Heart left ventricle (tissue), 16 donors: ENCODE results near the gene ZNF222. TPM values are rescaled to one million over a fixed set of nuclear protein-coding genes. Genes with fewer than 3 reads are reported as not detected.
A peak's percentile ranks its signal among the peaks of the same experiment; 100 is the strongest.

Experiments used
- ATAC-seq, 4 donors: fragments of 200-7000 bp; cut with Tn5 transposase; one replicate each; pipeline ENCODE4 v1.9.1; 2020 to 2022; ENCODE audit warnings: moderate library complexity in 4 of 4, mild to moderate bottlenecking in 3 of 4, moderate number of reproducible peaks in 1 of 4
- DNase-seq, 5 donors: peaks; one replicate each; pipeline ENCODE4 v3.0.0-alpha.2; 2020
- H3K27ac ChIP-seq, 12 donors: fragments of 200-600 bp; sonication (generic) in 4 of 12; one replicate each; pipeline versions ENCODE4 v1.5.0 to v1.8.0; 2016 to 2022; ENCODE audit warnings: mild to moderate bottlenecking in 2 of 12
- H3K27me3 ChIP-seq, 9 donors: fragments of 200-600 bp; sonication (generic) in 2 of 9; one replicate each; pipeline versions ENCODE4 v1.5.1 to v1.8.0; 2016 to 2022; ENCODE audit warnings: mild to moderate bottlenecking in 3 of 9
- H3K36me3 ChIP-seq, 9 donors: fragments of 200-600 bp; sonication (generic) in 2 of 9; one replicate each; pipeline versions ENCODE4 v1.5.0 to v1.8.0; 2018 to 2022; ENCODE audit warnings: mild to moderate bottlenecking in 2 of 9
- H3K4me1 ChIP-seq, 12 donors: fragments of 200-600 bp; sonication (generic) in 4 of 12; one replicate each; pipeline versions ENCODE4 v1.5.0 to v1.8.0; 2016 to 2022; ENCODE audit warnings: mild to moderate bottlenecking in 3 of 12
- H3K4me3 ChIP-seq, 12 donors: fragments of 200-600 bp; sonication (generic) in 4 of 12; one replicate each; pipeline versions ENCODE4 v1.5.0 to v1.8.0; 2017 to 2022; ENCODE audit warnings: mild to moderate bottlenecking in 9 of 12, moderate library complexity in 4 of 12
- H3K9me3 ChIP-seq, 12 donors: fragments of 200-600 bp; sonication (generic) in 4 of 12; one replicate each; pipeline versions ENCODE4 v1.5.0 to v1.8.0; 2016 to 2022; ENCODE audit warnings: mild to moderate bottlenecking in 1 of 12
- CTCF ChIP-seq, 12 donors: fragments of 200-600 bp; sonication (generic) in 4 of 12; IDR thresholded peaks; one replicate each; pipeline versions ENCODE4 v1.5.0 to v1.8.0; 2018 to 2022; ENCODE audit warnings: antibody characterized with exemption in 12 of 12, mild to moderate bottlenecking in 5 of 12
- POLR2A ChIP-seq, 2 donors: fragments of 450-650 bp; IDR thresholded peaks; one replicate each; pipeline ENCODE4 v1.6.1; 2017; ENCODE audit warnings: antibody characterized with exemption in 2 of 2, mild to moderate bottlenecking in 2 of 2, moderate library complexity in 2 of 2
- WGBS, 4 donors: extraction: QIAGEN DNeasy Blood & Tissue Kit in 2 of 4; methylation state at CpG; one replicate each; pipeline versions ENCODE4 v1.1.5 to v1.1.7; 2013 to 2018; 5-methylcytosine and 5-hydroxymethylcytosine counted together
- intact Hi-C, 10 donors: fragments of 100-400 bp; cut with DNase I; formaldehyde crosslinking; loops; one replicate each; pipeline versions ENCODE4 v1.11.1 to v1.14.2; 2022
- polyA plus RNA-seq, 2 donors: library from polyadenylated mRNA; stranded (reverse); fragments of 200-250 nt; gene quantifications; one replicate each; pipeline ENCODE4 v1.2.3, GENCODE V29; 2013
- total RNA-seq, 9 donors: library from RNA; depleted of rRNA in 2 of 9; stranded (reverse); fragments of >200 nt in 2 of 9; fragmentation: NEBNext Ultra II Directional in 3 of 9; extraction: Animal tissue kit (Norgen Biotek cat#: 25700) in 3 of 9; gene quantifications; one replicate each; pipeline versions ENCODE4 v1.1.0 to v1.2.4, GENCODE V29; 2016 to 2023
- donor health status: ischemic (EF 13 %, LVEDD 7.1; RV severe dilation, severe dysfunction).
- donor health status: healthy with polysubstance abuse.
- donor health status: DM: no; HTN: yes; CAD: no.
- donor health status: DM: no; HTN: no; CAD: no.
- donor health status: ischemic (EF 25% LVEDD 6.9; RV normal size, moderate dysfunction).
- donor health status: ischemic (EF 25% LVEDD 5.7; RV mildly dilated, moderate dysfunction).
- donor health status: healthy.
- donor health status: DM: yes; HTN: yes; CAD: no.
- donor health status: ischemic (EF 35%, LVEDD 5.7; RV mildly dilated, moderate dysfunction).
- donor health status: nonischemic (EF 11% LVEDD 7.7; RV severe dilation, severe dysfunction).
- donor health status: DM: yes; HTN: yes; CAD: no.
- donor health status: PGD.
- donor health status: ischemic (EF 29% LVEDD 5.4; RV normal size, mild dysfunction).
- donor health status: nonischemic (EF 23%, LVEDD 6.1; RV moderate dilation, normal function).

ZNF222 gene
- total and polyA plus RNA-seq, 11 donors, result 2.1 to 7.7 (median 3.9) TPM

GRCh38 chr19:44024900-44025216 lies 321 bp upstream of the ZNF222 start:
- Histone ChIP-seq H3K27me3 (peaks cover 0 to 3% (median 0%) of the 10 kb centered on the region in 9 donors), H3K4me3 (peak overlapping the region; percentile 62 to 92 (median 82)), H3K4me1 (peaks cover 0 to 9% (median 4%) of the 10 kb centered on the region in 12 donors), H3K36me3 (peaks cover 2 to 33% (median 33%) of the 10 kb centered on the region in 9 donors), H3K9me3 (peaks cover 0 to 31% (median 16%) of the 10 kb centered on the region in 12 donors), H3K27ac (peak overlapping the region in 11 of 12 donors; percentile 27 to 82 (median 64))
- DNase-seq (no peak), ATAC-seq (no peak)
- TF ChIP-seq CTCF (IDR thresholded peaks at IDR 0.05) (no peak), POLR2A (IDR thresholded peaks at IDR 0.05) (no peak)
- WGBS, 4 donors, result 40 to 43% (median 42%) methylated on average over 4 of the region's 4 CpGs
- intact Hi-C loops, result loop anchor here in 2 of 10 donors (1.0 to 2.0 kb wide), 2 partner anchors 22 to 23 kb away; partner anchors contain the start of gene ZNF230 (in 2 of the 2)

GRCh38 chr19:44026622-44027021 lies 1.4 kb downstream of the ZNF222 start:
- Histone ChIP-seq H3K4me3 (no peak overlapping the region), H3K27me3 (no peaks in the 10 kb centered on the region), H3K4me1 (peaks cover 0 to 9% (median 4%) of the 10 kb centered on the region in 12 donors), H3K36me3 (peaks cover 2 to 51% (median 50%) of the 10 kb centered on the region in 9 donors), H3K27ac (no peak overlapping the region), H3K9me3 (peaks cover 0 to 48% (median 33%) of the 10 kb centered on the region in 12 donors)
- DNase-seq (no peak), ATAC-seq (no peak)
- intact Hi-C loops, result no loop called here
- no peak for TF ChIP-seq CTCF (IDR thresholded peaks at IDR 0.05)
- TF ChIP-seq POLR2A (IDR thresholded peaks at IDR 0.05), result no peak
- 95 to 99% (median 97%) methylated on average over 6 of the region's 6 CpGs for WGBS, 4 donors

GRCh38 chr19:44032001-44032610 lies 6.9 kb downstream of the ZNF222 start:
- no peak for ATAC-seq
- H3K9me3 ChIP-seq, result peaks cover 0 to 100% (median 75%) of the 10 kb centered on the region in 12 donors
- no peak overlapping the region for H3K27ac ChIP-seq
- WGBS, 4 donors, result 92 to 96% (median 94%) methylated on average over 1 of the region's 1 CpG
- no peaks in the 10 kb centered on the region for H3K4me1 ChIP-seq
- H3K27me3 ChIP-seq, result no peaks in the 10 kb centered on the region
- H3K4me3 ChIP-seq, result no peak overlapping the region
- TF ChIP-seq POLR2A (IDR thresholded peaks at IDR 0.05) (no peak), CTCF (IDR thresholded peaks at IDR 0.05) (no peak)
- intact Hi-C loops, result no loop called here
- no peak for DNase-seq
- H3K36me3 ChIP-seq, result peaks cover 13 to 65% (median 57%) of the 10 kb centered on the region in 9 donors

GRCh38 chr19:44042147-44042546 lies 17.0 kb downstream of the ZNF222 start:
- H3K9me3 ChIP-seq, result peaks cover 0 to 56% (median 11%) of the 10 kb centered on the region in 12 donors
- H3K36me3 ChIP-seq, result no peaks in the 10 kb centered on the region
- TF ChIP-seq CTCF (IDR thresholded peaks at IDR 0.05), result no peak
- no peak for TF ChIP-seq POLR2A (IDR thresholded peaks at IDR 0.05)
- WGBS, 4 donors, result 72 to 82% (median 80%) methylated on average over 2 of the region's 2 CpGs
- no peak overlapping the region for H3K27ac ChIP-seq
- no peak overlapping the region for H3K4me3 ChIP-seq
- DNase-seq (no peak), ATAC-seq (no peak)
- intact Hi-C loops, result no loop called here
- H3K4me1 ChIP-seq, result no peaks in the 10 kb centered on the region
- H3K27me3 ChIP-seq, result peaks cover 0 to 28% (median 0%) of the 10 kb centered on the region in 9 donors
